CD14-positive monocyte (primary cell): ENCODE results near the gene MRPL27. TPM values are rescaled to one million over a fixed set of nuclear protein-coding genes. Genes with fewer than 3 reads are reported as not detected.
"Not testable (repeated sequence)": the region's sequence is repeated elsewhere in the genome, so short reads cannot be mapped to it uniquely, and the experiment has no call there.

Experiments used
- DNase-seq, 3 donors: peaks; one replicate each; pipeline ENCODE4 v3.0.0-alpha.2; 2011 to 2022
- H2AFZ ChIP-seq: 2 replicates; pipeline ENCODE4 v1.6.0; 2012; ENCODE audit warnings: mild to moderate bottlenecking, low read depth, low read length, inconsistent platforms; ENCODE audit not compliant: insufficient read depth, poor library complexity, severe bottlenecking
- H3K27ac ChIP-seq, 2 donors: 1 replicate in 1 of 2; 2 replicates in 1 of 2; pipeline ENCODE4 v1.5.1; 2012 to 2013; ENCODE audit warnings: low read length in 2 of 2, control low read depth in 1 of 2, inconsistent platforms in 1 of 2, low read depth in 1 of 2, mild to moderate bottlenecking in 1 of 2
- H3K27me3 ChIP-seq, 2 donors: one replicate each; pipeline versions ENCODE4 v1.6.0 to v1.6.1; 2011 to 2013; ENCODE audit warnings: low read length in 2 of 2; ENCODE audit not compliant: control insufficient read depth in 2 of 2, insufficient read depth in 2 of 2
- H3K36me3 ChIP-seq, 2 donors: replicated peaks in 1 of 2; 1 replicate in 1 of 2; 2 replicates in 1 of 2; pipeline versions ENCODE4 v1.5.1 to v1.6.1; 2012 to 2013; ENCODE audit warnings: low read length in 2 of 2, control low read depth in 1 of 2, inconsistent platforms in 1 of 2, mild to moderate bottlenecking in 1 of 2; ENCODE audit not compliant: insufficient read depth in 2 of 2, control insufficient read depth in 1 of 2
- H3K4me1 ChIP-seq, 2 donors: 1 replicate in 1 of 2; 2 replicates in 1 of 2; pipeline versions ENCODE4 v1.5.1 to v1.6.1; 2012 to 2013; ENCODE audit warnings: low read length in 2 of 2, control low read depth in 1 of 2, inconsistent platforms in 1 of 2, mild to moderate bottlenecking in 1 of 2, moderate library complexity in 1 of 2; ENCODE audit not compliant: insufficient read depth in 2 of 2, control insufficient read depth in 1 of 2
- H3K4me2 ChIP-seq: replicated peaks from 2 replicates; pipeline ENCODE3; 2012; ENCODE audit warnings: low read length, moderate library complexity, mild to moderate bottlenecking; ENCODE audit not compliant: poor library complexity, severe bottlenecking; ENCODE audit errors: extremely low read depth
- H3K4me3 ChIP-seq, 3 experiments: fragments of 200-600 bp in 1 of 3; sonication (generic) in 1 of 3; replicated peaks in 1 of 3; 1 replicate in 2 of 3; 2 replicates in 1 of 3; pipeline ENCODE4 v1.5.1; 2011 to 2013; ENCODE audit warnings: low read length in 3 of 3, mild to moderate bottlenecking in 3 of 3, control low read depth in 2 of 3, low read depth in 2 of 3, inconsistent platforms in 1 of 3, moderate library complexity in 1 of 3
- H3K79me2 ChIP-seq: 2 replicates; pipeline ENCODE4 v1.6.0; 2012; ENCODE audit warnings: mild to moderate bottlenecking, control low read depth, inconsistent platforms, low read length, moderate library complexity; ENCODE audit not compliant: insufficient read depth
- H3K9ac ChIP-seq: 2 replicates; pipeline ENCODE4 v1.6.0; 2017; ENCODE audit warnings: low read length, mild to moderate bottlenecking; ENCODE audit not compliant: insufficient read depth, poor library complexity, severe bottlenecking
- H3K9me3 ChIP-seq, 2 donors: replicated peaks in 1 of 2; 1 replicate in 1 of 2; 2 replicates in 1 of 2; pipeline versions ENCODE4 v1.5.1 to v1.6.1; 2012 to 2013; ENCODE audit warnings: low read length in 2 of 2, control low read depth in 1 of 2; ENCODE audit not compliant: control insufficient read depth in 1 of 2, insufficient read depth in 1 of 2
- H4K20me1 ChIP-seq: 2 replicates; pipeline ENCODE4 v1.6.0; 2012; ENCODE audit warnings: mild to moderate bottlenecking, low read length, control low read depth, moderate library complexity; ENCODE audit not compliant: insufficient read depth
- H3K27ac Mint-ChIP-seq, 7 donors: one replicate each; pipeline ENCODE4 v1.8.0; 2020; ENCODE audit warnings: mild to moderate bottlenecking in 7 of 7, mixed read lengths in 7 of 7, moderate library complexity in 6 of 7, inconsistent platforms in 2 of 7
- H3K27me3 Mint-ChIP-seq, 3 donors: one replicate each; pipeline ENCODE4 v1.8.0; 2021 to 2022; ENCODE audit warnings: low read depth in 3 of 3, mild to moderate bottlenecking in 3 of 3, mixed read lengths in 3 of 3, moderate library complexity in 3 of 3, inconsistent platforms in 1 of 3
- H3K36me3 Mint-ChIP-seq, 2 donors: one replicate each; pipeline ENCODE4 v1.8.0; 2020; ENCODE audit warnings: mixed read lengths in 2 of 2, inconsistent platforms in 1 of 2, mild to moderate bottlenecking in 1 of 2
- H3K4me1 Mint-ChIP-seq: one replicate; pipeline ENCODE4 v1.8.0; 2020; ENCODE audit warnings: mild to moderate bottlenecking, mixed read lengths
- H3K4me3 Mint-ChIP-seq, 2 donors: one replicate each; pipeline ENCODE4 v1.8.0; 2020; ENCODE audit warnings: mild to moderate bottlenecking in 2 of 2, mixed read lengths in 2 of 2, moderate library complexity in 1 of 2
- H3K9me3 Mint-ChIP-seq, 7 donors: one replicate each; pipeline ENCODE4 v1.8.0; 2020 to 2022; ENCODE audit warnings: mixed read lengths in 7 of 7, mild to moderate bottlenecking in 6 of 7, moderate library complexity in 6 of 7, inconsistent platforms in 2 of 7
- CTCF ChIP-seq: fragments of 200-600 bp; IDR thresholded peaks from one replicate; pipeline ENCODE4 v1.8.0; 2022; ENCODE audit warnings: antibody characterized with exemption, mild to moderate bottlenecking
- WGBS: methylation state at CpG from one replicate; pipeline ENCODE4 v1.1.5; 2013; ENCODE audit warnings: missing lambda C conversion rate; ENCODE audit not compliant: insufficient coverage; 5-methylcytosine and 5-hydroxymethylcytosine counted together
- intact Hi-C, 2 donors: fragments of 100-400 bp; cut with micrococcal nuclease; formaldehyde crosslinking; loops; one replicate each; pipeline versions ENCODE4 v1.15.0 to v1.15.1; 2023
- polyA plus RNA-seq, 3 donors: library from polyadenylated mRNA; depleted of rRNA in 1 of 3; unstranded in 2 of 3; stranded (reverse) in 1 of 3; fragments of 300-500 nt in 2 of 3; fragments of >200 nt in 1 of 3; fragmentation: Illumina TruSeq in 2 of 3; gene quantifications; 1 replicate in 2 of 3; 2 replicates in 1 of 3; pipeline ENCODE4 v1.2.3, GENCODE V29; 2012 to 2021

MRPL27 gene
- polyA plus RNA-seq, 3 donors = 33.2 to 82.3 (median 75.3) TPM

GRCh38 chr17:50399591-50399990 is 26.6 kb upstream of the MRPL27 start:
- not testable (repeated sequence) for H3K27ac Mint-ChIP-seq, H3K4me3 Mint-ChIP-seq, H3K9me3 Mint-ChIP-seq

GRCh38 chr17:50398672-50399071 is 25.7 kb upstream of the MRPL27 start:
- Mint-ChIP-seq H3K27ac (peak overlapping the region in 1 of 7 donors; percentile 11), H3K36me3 (peaks cover 16 to 20% of the 10 kb centered on the region in 2 donors), H3K4me1 (peaks cover 26% of the 10 kb centered on the region)
- H3K4me2 ChIP-seq, H3K27ac ChIP-seq, intact Hi-C loops, H3K9ac ChIP-seq, H3K9me3 Mint-ChIP-seq, H3K27me3 Mint-ChIP-seq, DNase-seq, H3K4me3 ChIP-seq, H2AFZ ChIP-seq, H3K9me3 ChIP-seq, H3K4me3 Mint-ChIP-seq, H3K27me3 ChIP-seq: not testable (repeated sequence)
- 100% methylated on average over 1 of the region's 3 CpGs for WGBS
- H4K20me1 ChIP-seq = peaks cover 32% of the 10 kb centered on the region
- H3K79me2 ChIP-seq = peaks cover 37% of the 10 kb centered on the region
- peaks cover 14 to 15% of the 10 kb centered on the region in 2 donors for H3K36me3 ChIP-seq
- H3K4me1 ChIP-seq = peaks cover 25 to 29% of the 10 kb centered on the region in 2 donors

More at GRCh38 chr17:50399591-50399990, 26.6 kb upstream of the MRPL27 start:
- Histone ChIP-seq H3K79me2 (peaks cover 28% of the 10 kb centered on the region), H4K20me1 (peaks cover 23% of the 10 kb centered on the region), H3K4me1 (peaks cover 25 to 32% of the 10 kb centered on the region in 2 donors)
- H3K27me3 Mint-ChIP-seq, H3K9me3 ChIP-seq, H3K27me3 ChIP-seq, H3K4me3 ChIP-seq, H3K27ac ChIP-seq, DNase-seq, H3K4me2 ChIP-seq, intact Hi-C loops, H3K36me3 ChIP-seq, H3K9ac ChIP-seq, H2AFZ ChIP-seq: not testable (repeated sequence)
- Mint-ChIP-seq H3K4me1 (peaks cover 32% of the 10 kb centered on the region), H3K36me3 (peaks cover 7 to 10% of the 10 kb centered on the region in 2 donors)
- WGBS = 94% methylated on average over 2 of the region's 8 CpGs

GRCh38 chr17:50397919-50398285 is 24.9 kb upstream of the MRPL27 start:
- H4K20me1 ChIP-seq = peaks cover 39% of the 10 kb centered on the region
- H3K27ac ChIP-seq = no peak overlapping the region
- H3K27me3 ChIP-seq = no peaks in the 10 kb centered on the region
- peak overlapping the region; percentile 81 for H2AFZ ChIP-seq
- Mint-ChIP-seq H3K4me1 (peaks cover 28% of the 10 kb centered on the region), H3K9me3 (peaks cover 0 to 8% (median 3%) of the 10 kb centered on the region in 7 donors), H3K36me3 (peaks cover 24 to 27% of the 10 kb centered on the region in 2 donors), H3K27me3 (peaks cover 0 to 6% (median 2%) of the 10 kb centered on the region in 3 donors), H3K4me3 (peak overlapping the region; percentile 86 to 89), H3K27ac (peak overlapping the region in 5 of 7 donors; percentile 28 to 94 (median 84))
- WGBS = 71% methylated on average over 6 of the region's 9 CpGs
- H3K9me3 ChIP-seq = no peaks in the 10 kb centered on the region
- H3K9ac ChIP-seq = peak overlapping the region; percentile 93
- peak overlapping the region in 2 of 3 experiments; percentile 95 to 99 for H3K4me3 ChIP-seq
- H3K4me2 ChIP-seq = peak overlapping the region; percentile 96
- intact Hi-C loops = loop anchor here in 1 of 2 donors (2.0 kb wide), 1 partner anchor 25 kb away; the partner anchor contains the start of genes EME1 and MRPL27
- H3K4me1 ChIP-seq = peaks cover 25 to 29% of the 10 kb centered on the region in 2 donors
- TF ChIP-seq CTCF = no peak
- peaks cover 45% of the 10 kb centered on the region for H3K79me2 ChIP-seq
- DNase-seq = no peak
- peaks cover 22 to 23% of the 10 kb centered on the region in 2 donors for H3K36me3 ChIP-seq
